HG03575 (cell line): ENCODE measurements around the gene CEP112.

Source experiments
- ATAC-seq: cut with Tn5 transposase; IDR thresholded peaks from one replicate; pipeline ENCODE4 v1.9.1; 2021; ENCODE audit not compliant: unreplicated experiment, insufficient number of reproducible peaks, low FRiP score; ENCODE audit errors: extremely low read depth

Gene CEP112

GRCh38 chr17:66214884-66215528 lies 23.1 kb upstream of the CEP112 start:
- ATAC-seq = no peak

- no peak for ATAC-seq
Measured at GRCh38 chr17:66211047-66211810, 19.3 kb upstream of the CEP112 start.

- ATAC-seq = no peak
Measured at GRCh38 chr17:66210208-66210574, 18.3 kb upstream of the CEP112 start.

GRCh38 chr17:66207936-66208335 lies 16.0 kb upstream of the CEP112 start:
- ATAC-seq = no peak

- ATAC-seq = no peak
Measured at GRCh38 chr17:66203274-66204015, 11.5 kb upstream of the CEP112 start.

GRCh38 chr17:66200685-66201092 lies 8.8 kb upstream of the CEP112 start:
- no peak for ATAC-seq

- ATAC-seq = no peak
Measured at GRCh38 chr17:66198242-66198641, 6.3 kb upstream of the CEP112 start.

- no peak for ATAC-seq
Measured at GRCh38 chr17:66192378-66192687, 400 bp upstream of the CEP112 start.

- ATAC-seq = no peak
Measured at GRCh38 chr17:66190738-66191592, 968 bp downstream of the CEP112 start.

GRCh38 chr17:66187718-66188117 lies 4.2 kb downstream of the CEP112 start:
- ATAC-seq = no peak

GRCh38 chr17:66185862-66186261 lies 6.1 kb downstream of the CEP112 start:
- no peak for ATAC-seq

- no peak for ATAC-seq
Measured at GRCh38 chr17:66184392-66184791, 7.5 kb downstream of the CEP112 start.

- ATAC-seq = no peak
Measured at GRCh38 chr17:66183529-66183928, 8.4 kb downstream of the CEP112 start.

GRCh38 chr17:66178642-66179041 lies 13.3 kb downstream of the CEP112 start:
- no peak for ATAC-seq

GRCh38 chr17:66177048-66177447 lies 14.9 kb downstream of the CEP112 start:
- no peak for ATAC-seq

- no peak for ATAC-seq
Measured at GRCh38 chr17:66175892-66176291, 16.0 kb downstream of the CEP112 start.

- no peak for ATAC-seq
Measured at GRCh38 chr17:66172691-66173223, 19.2 kb downstream of the CEP112 start.

GRCh38 chr17:66172144-66172543 lies 19.8 kb downstream of the CEP112 start:
- no peak for ATAC-seq

GRCh38 chr17:66171692-66172091 lies 20.2 kb downstream of the CEP112 start:
- ATAC-seq = no peak
